ENCODE results near the gene ZNF229. TPM values are rescaled to one million over a fixed set of nuclear protein-coding genes. Genes with fewer than 3 reads are reported as not detected.
A peak's percentile ranks its signal among the peaks of the same experiment; 100 is the strongest.
"Not testable (repeated sequence)": the region's sequence is repeated elsewhere in the genome, so short reads cannot be mapped to it uniquely, and the experiment has no call there.

ZNF229 gene
- total RNA-seq, 1 donor from 2014 or later = 10.8 TPM

DNA sequence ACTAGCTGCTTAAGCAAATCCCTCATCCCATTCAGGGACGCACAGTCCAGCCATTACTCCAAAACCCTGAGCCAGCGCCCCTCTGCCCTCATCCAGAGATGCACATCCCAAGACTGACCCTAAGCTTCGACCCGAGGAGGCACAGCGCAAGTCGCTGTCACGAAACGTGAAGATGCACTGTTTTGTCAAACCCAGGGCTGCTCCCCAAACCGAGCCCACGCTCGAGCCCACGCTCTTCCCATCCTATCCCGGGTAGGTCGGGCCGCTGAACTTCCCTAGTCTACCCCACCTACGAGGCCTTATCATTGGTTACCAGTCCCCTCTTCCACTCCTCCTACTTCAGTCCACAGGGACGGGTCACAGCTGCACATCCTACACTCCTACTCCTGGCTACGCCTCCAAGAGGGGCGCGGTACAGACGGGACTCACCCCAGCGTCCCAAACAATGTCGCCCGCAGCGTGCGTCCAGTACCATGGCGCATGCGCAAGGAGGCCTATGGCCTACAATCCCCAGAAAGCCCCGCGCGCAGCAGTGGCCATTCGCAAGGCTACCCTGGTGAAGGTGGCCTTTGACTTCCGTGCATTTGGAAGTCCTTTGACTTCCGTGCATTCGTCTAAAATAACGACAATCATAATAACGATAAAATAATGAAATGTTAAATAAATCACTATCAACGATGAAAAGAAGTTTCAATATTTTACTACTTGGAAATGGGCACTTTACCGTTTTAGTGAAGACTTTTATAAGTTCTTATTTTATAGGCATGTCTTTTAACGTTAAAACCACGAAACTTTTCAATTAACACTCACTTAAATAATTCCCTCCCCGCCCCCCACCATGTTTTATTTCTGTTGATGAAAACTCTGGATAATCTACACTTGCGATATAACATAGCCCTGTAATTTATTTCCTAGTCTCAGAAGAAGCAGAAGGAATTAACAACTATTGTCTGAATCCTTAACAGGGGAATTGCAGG, 46.8 kb downstream of the ZNF229 start, which contains the start of gene ZNF285:
Gene ZNF285 (minus strand): TSS at position 470 of the 977 bp plus-strand sequence. CDS start 4,395 bp downstream, outside the sequence.
- TF ChIP-seq, protein P1, sequence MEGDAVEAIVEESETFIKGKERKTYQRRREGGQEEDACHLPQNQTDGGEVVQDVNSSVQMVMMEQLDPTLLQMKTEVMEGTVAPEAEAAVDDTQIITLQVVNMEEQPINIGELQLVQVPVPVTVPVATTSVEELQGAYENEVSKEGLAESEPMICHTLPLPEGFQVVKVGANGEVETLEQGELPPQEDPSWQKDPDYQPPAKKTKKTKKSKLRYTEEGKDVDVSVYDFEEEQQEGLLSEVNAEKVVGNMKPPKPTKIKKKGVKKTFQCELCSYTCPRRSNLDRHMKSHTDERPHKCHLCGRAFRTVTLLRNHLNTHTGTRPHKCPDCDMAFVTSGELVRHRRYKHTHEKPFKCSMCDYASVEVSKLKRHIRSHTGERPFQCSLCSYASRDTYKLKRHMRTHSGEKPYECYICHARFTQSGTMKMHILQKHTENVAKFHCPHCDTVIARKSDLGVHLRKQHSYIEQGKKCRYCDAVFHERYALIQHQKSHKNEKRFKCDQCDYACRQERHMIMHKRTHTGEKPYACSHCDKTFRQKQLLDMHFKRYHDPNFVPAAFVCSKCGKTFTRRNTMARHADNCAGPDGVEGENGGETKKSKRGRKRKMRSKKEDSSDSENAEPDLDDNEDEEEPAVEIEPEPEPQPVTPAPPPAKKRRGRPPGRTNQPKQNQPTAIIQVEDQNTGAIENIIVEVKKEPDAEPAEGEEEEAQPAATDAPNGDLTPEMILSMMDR (IDR thresholded peaks at IDR 0.05; ENCODE audit: insufficient read depth, low read length, severe bottlenecking) = no peak
- FAIRE-seq = no peak
- no peaks in the 10 kb centered on the region for H3K36me3 ChIP-seq (ENCODE audit: control insufficient read depth, insufficient read depth, low read length)
- peak within 1 kb of the TSS; percentile 54 for H3K4me3 ChIP-seq (ENCODE audit: low read depth, low read length)
- no peaks in the 10 kb centered on the region for H3K27me3 ChIP-seq (ENCODE audit: control insufficient read depth, insufficient read depth, low read length)
- peak; percentile 89 for DNase-seq (ENCODE audit: low read depth)

DNA sequence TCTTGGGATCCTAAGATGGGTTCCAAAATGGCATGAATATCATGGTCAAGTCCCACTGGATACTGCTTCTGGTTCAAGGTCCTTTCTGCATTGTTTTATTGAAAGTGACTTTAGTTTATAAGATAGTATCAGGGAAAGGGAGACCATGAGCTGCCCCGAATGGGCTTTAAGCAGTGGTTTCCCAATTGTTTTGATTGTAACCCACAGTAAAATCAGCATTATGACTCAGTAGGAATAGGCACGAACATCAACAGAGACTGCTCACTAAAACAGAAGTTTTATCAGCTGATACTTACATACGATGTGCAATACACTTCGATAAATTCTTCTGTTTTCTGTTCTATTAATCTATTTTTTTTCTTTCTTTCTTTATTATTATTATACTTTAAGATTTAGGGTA, 59.0 kb downstream of the ZNF229 start:
- H3K27me3 ChIP-seq (ENCODE audit: control insufficient read depth, insufficient read depth, low read length); FAIRE-seq; H3K4me3 ChIP-seq (ENCODE audit: low read depth, low read length); DNase-seq (ENCODE audit: low read depth); H3K36me3 ChIP-seq (ENCODE audit: control insufficient read depth, insufficient read depth, low read length): not testable (repeated sequence)

Other genes starting within 250 kb of the ZNF229 start
- gene ZNF227, start 235.9 kb downstream of the ZNF229 start, total RNA-seq = 13.8 and 15.8 TPM in 2 replicates
- under 0.01 and 0.38 TPM in 2 replicates for gene ZNF233, start 188.6 kb downstream of the ZNF229 start, total RNA-seq
- 4.7 and 6.1 TPM in 2 replicates for gene ZNF235, start 143.4 kb downstream of the ZNF229 start, total RNA-seq
- 5.0 and 7.2 TPM in 2 replicates for gene ZNF112, start 91.8 kb downstream of the ZNF229 start, total RNA-seq
- 2.2 and 4.5 TPM in 2 replicates for gene ZNF285, start 46.9 kb downstream of the ZNF229 start, total RNA-seq
- gene ZNF180, start 52.0 kb upstream of the ZNF229 start, total RNA-seq = 3.3 and 11.1 TPM in 2 replicates
- not detected in 2 replicates for gene CEACAM20, start 81.2 kb upstream of the ZNF229 start, total RNA-seq
- gene IGSF23, start 165.1 kb upstream of the ZNF229 start, total RNA-seq = not detected in 2 replicates
- 84.6 and 102 TPM in 2 replicates for gene PVR, start 195.4 kb upstream of the ZNF229 start, total RNA-seq
- 0.53 and 2.7 TPM in 2 replicates for gene CEACAM19, start 223.0 kb upstream of the ZNF229 start, total RNA-seq